Sigmoid colon (tissue), 7 donors: ENCODE results near the gene MYO18A. TPM values are rescaled to one million over a fixed set of nuclear protein-coding genes. Genes with fewer than 3 reads are reported as not detected.

Source experiments
- DNase-seq: peaks from one replicate; pipeline ENCODE4 v3.0.0-alpha.2; 2019
- H3K27ac ChIP-seq, 4 donors: fragments of 200-600 bp; sonication (generic); one replicate each; pipeline ENCODE4 v1.5.1; 2016 to 2019; ENCODE audit warnings: mild to moderate bottlenecking in 1 of 4
- H3K27me3 ChIP-seq, 3 donors: fragments of 200-600 bp; sonication (generic); one replicate each; pipeline ENCODE4 v1.5.1; 2019; ENCODE audit warnings: mild to moderate bottlenecking in 1 of 3
- H3K36me3 ChIP-seq, 4 donors: fragments of 200-600 bp; sonication (generic); one replicate each; pipeline ENCODE4 v1.5.1; 2016 to 2019
- H3K4me1 ChIP-seq, 4 donors: fragments of 200-600 bp; sonication (generic); one replicate each; pipeline ENCODE4 v1.5.1; 2017 to 2019
- H3K4me3 ChIP-seq, 4 donors: fragments of 200-600 bp; sonication (generic); one replicate each; pipeline ENCODE4 v1.5.1; 2017 to 2019; ENCODE audit warnings: mild to moderate bottlenecking in 2 of 4, moderate library complexity in 1 of 4
- H3K9me3 ChIP-seq, 4 donors: fragments of 200-600 bp in 3 of 4; sonication (generic) in 3 of 4; one replicate each; pipeline versions ENCODE4 v1.5.1 to v1.6.1; 2013 to 2019
- EP300 ChIP-seq, 4 donors: sonication (generic); formaldehyde crosslinking; IDR thresholded peaks; one replicate each; pipeline ENCODE4 v1.6.1; 2017; ENCODE audit warnings: antibody characterized with exemption in 4 of 4
- POLR2A ChIP-seq, 2 donors: fragments of 450-650 bp; IDR thresholded peaks; one replicate each; pipeline ENCODE4 v1.6.1; 2016; ENCODE audit warnings: antibody characterized with exemption in 2 of 2, mild to moderate bottlenecking in 2 of 2, moderate library complexity in 2 of 2
- POLR2AphosphoS5 ChIP-seq, 4 donors: sonication (generic); formaldehyde crosslinking; IDR thresholded peaks; one replicate each; pipeline ENCODE4 v1.6.1; 2017; ENCODE audit warnings: antibody characterized with exemption in 4 of 4
- WGBS, 2 donors: extraction: QIAGEN DNeasy Blood & Tissue Kit; methylation state at CpG; one replicate each; pipeline ENCODE4 v1.1.7; 2013; 5-methylcytosine and 5-hydroxymethylcytosine counted together
- intact Hi-C: fragments of 100-400 bp; cut with DNase I; formaldehyde crosslinking; loops from one replicate; pipeline ENCODE4 v1.15.1; 2023
- polyA plus RNA-seq, 3 donors: library from polyadenylated mRNA; stranded (reverse); fragments of 200-250 nt; gene quantifications; one replicate each; pipeline ENCODE4 v1.2.3, GENCODE V29; 2013
- total RNA-seq, 4 donors: library from RNA; depleted of rRNA; stranded (reverse); fragments of >200 nt; gene quantifications; one replicate each; pipeline ENCODE4 v1.1.0, GENCODE V29; 2016
- TF ChIP-seq, protein P1 (sequence below), 4 experiments: fragments of 450-650 bp in 3 of 4; fragments of 200-600 bp in 1 of 4; IDR thresholded peaks; one replicate each; pipeline ENCODE4 v1.5.1; 2016 to 2019; ENCODE audit warnings: antibody characterized with exemption in 4 of 4, mild to moderate bottlenecking in 3 of 4, moderate library complexity in 2 of 4
- donor health status: healthy with polysubstance abuse.
- donor health status: Bipolar disorder and iron deficiency.
- donor health status: healthy.

The MYO18A gene
- total and polyA plus RNA-seq, 7 donors = 24.0 to 92.6 (median 48.4) TPM

- H3K9me3 ChIP-seq = no peaks in the 10 kb centered on the region
- WGBS, 2 donors = 84 to 86% methylated on average over 6 of the region's 6 CpGs
- TF ChIP-seq, protein P1, sequence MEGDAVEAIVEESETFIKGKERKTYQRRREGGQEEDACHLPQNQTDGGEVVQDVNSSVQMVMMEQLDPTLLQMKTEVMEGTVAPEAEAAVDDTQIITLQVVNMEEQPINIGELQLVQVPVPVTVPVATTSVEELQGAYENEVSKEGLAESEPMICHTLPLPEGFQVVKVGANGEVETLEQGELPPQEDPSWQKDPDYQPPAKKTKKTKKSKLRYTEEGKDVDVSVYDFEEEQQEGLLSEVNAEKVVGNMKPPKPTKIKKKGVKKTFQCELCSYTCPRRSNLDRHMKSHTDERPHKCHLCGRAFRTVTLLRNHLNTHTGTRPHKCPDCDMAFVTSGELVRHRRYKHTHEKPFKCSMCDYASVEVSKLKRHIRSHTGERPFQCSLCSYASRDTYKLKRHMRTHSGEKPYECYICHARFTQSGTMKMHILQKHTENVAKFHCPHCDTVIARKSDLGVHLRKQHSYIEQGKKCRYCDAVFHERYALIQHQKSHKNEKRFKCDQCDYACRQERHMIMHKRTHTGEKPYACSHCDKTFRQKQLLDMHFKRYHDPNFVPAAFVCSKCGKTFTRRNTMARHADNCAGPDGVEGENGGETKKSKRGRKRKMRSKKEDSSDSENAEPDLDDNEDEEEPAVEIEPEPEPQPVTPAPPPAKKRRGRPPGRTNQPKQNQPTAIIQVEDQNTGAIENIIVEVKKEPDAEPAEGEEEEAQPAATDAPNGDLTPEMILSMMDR (IDR thresholded peaks at IDR 0.05) = no peak
- TF ChIP-seq POLR2A (IDR thresholded peaks at IDR 0.05) = no peak
- TF ChIP-seq EP300 (IDR thresholded peaks at IDR 0.05) = no peak
- no peak for TF ChIP-seq POLR2AphosphoS5 (IDR thresholded peaks at IDR 0.05)
Observed at GRCh38 chr17:29216181-29216580, 36.0 kb upstream of the MYO18A start.

GRCh38 chr17:29215717-29216116, 35.5 kb upstream of the MYO18A start:
- Histone ChIP-seq H3K4me1 (peaks cover 0 to 9% (median 7%) of the 10 kb centered on the region in 4 donors), H3K36me3 (no peaks in the 10 kb centered on the region), H3K27me3 (no peaks in the 10 kb centered on the region), H3K9me3 (no peaks in the 10 kb centered on the region), H3K27ac (no peak overlapping the region), H3K4me3 (no peak overlapping the region)
- intact Hi-C loops = loop anchor here (5.0 kb wide), 1 partner anchor 77 kb away; the partner anchor contains the start of gene NUFIP2
- 85 to 87% methylated on average over 4 of the region's 4 CpGs for WGBS, 2 donors
- no peak for DNase-seq
- TF ChIP-seq POLR2AphosphoS5 (IDR thresholded peaks at IDR 0.05) = no peak
- TF ChIP-seq, protein P1 (IDR thresholded peaks at IDR 0.05) = no peak
- TF ChIP-seq EP300 (IDR thresholded peaks at IDR 0.05) = no peak
- no peak for TF ChIP-seq POLR2A (IDR thresholded peaks at IDR 0.05)

More at GRCh38 chr17:29216181-29216580, 36.0 kb upstream of the MYO18A start:
- Histone ChIP-seq H3K27ac (no peak overlapping the region), H3K4me3 (no peak overlapping the region), H3K27me3 (no peaks in the 10 kb centered on the region), H3K4me1 (peaks cover 0 to 9% (median 7%) of the 10 kb centered on the region in 4 donors), H3K36me3 (no peaks in the 10 kb centered on the region)
- no peak for DNase-seq
- intact Hi-C loops = loop anchor here (5.0 kb wide), 1 partner anchor 76 kb away; the partner anchor contains the start of gene NUFIP2

GRCh38 chr17:29215174-29215573, 35.0 kb upstream of the MYO18A start:
- no peaks in the 10 kb centered on the region for H3K27me3 ChIP-seq
- no peak overlapping the region for H3K4me3 ChIP-seq
- H3K9me3 ChIP-seq = no peaks in the 10 kb centered on the region
- intact Hi-C loops = loop anchor here (5.0 kb wide), 1 partner anchor 77 kb away; the partner anchor contains the start of gene NUFIP2
- H3K36me3 ChIP-seq = no peaks in the 10 kb centered on the region
- TF ChIP-seq POLR2AphosphoS5 (IDR thresholded peaks at IDR 0.05) = no peak
- no peak for TF ChIP-seq POLR2A (IDR thresholded peaks at IDR 0.05)
- TF ChIP-seq, protein P1 (IDR thresholded peaks at IDR 0.05) = no peak
- TF ChIP-seq EP300 (IDR thresholded peaks at IDR 0.05) = no peak
- no peak for DNase-seq
- 91 to 94% methylated on average over 10 of the region's 10 CpGs for WGBS, 2 donors
- no peak overlapping the region for H3K27ac ChIP-seq
- peaks cover 0 to 9% (median 7%) of the 10 kb centered on the region in 4 donors for H3K4me1 ChIP-seq

- WGBS, 2 donors = 90 to 92% methylated on average over 8 of the region's 8 CpGs
- TF ChIP-seq EP300 (IDR thresholded peaks at IDR 0.05) (no peak), POLR2A (IDR thresholded peaks at IDR 0.05) (no peak), POLR2AphosphoS5 (IDR thresholded peaks at IDR 0.05) (no peak)
- TF ChIP-seq, protein P1 (IDR thresholded peaks at IDR 0.05) = no peak
- no peak for DNase-seq
- Histone ChIP-seq H3K4me1 (peaks cover 0 to 7% (median 5%) of the 10 kb centered on the region in 4 donors), H3K9me3 (no peaks in the 10 kb centered on the region), H3K36me3 (no peaks in the 10 kb centered on the region), H3K27ac (no peak overlapping the region), H3K4me3 (no peak overlapping the region), H3K27me3 (no peaks in the 10 kb centered on the region)
- intact Hi-C loops = loop anchor here (5.0 kb wide), 1 partner anchor 78 kb away; the partner anchor contains the start of gene NUFIP2
Observed at GRCh38 chr17:29214215-29215146, 34.3 kb upstream of the MYO18A start.
